Tibial nerve (tissue), 4 donors: ENCODE data around the gene ENSA. TPM values are rescaled to one million over a fixed set of nuclear protein-coding genes. Genes with fewer than 3 reads are reported as not detected.
"Not testable (repeated sequence)": the region's sequence is repeated elsewhere in the genome, so short reads cannot be mapped to it uniquely, and the experiment has no call there.

Experiments used
- DNase-seq, 2 donors: peaks; one replicate each; pipeline ENCODE4 v3.0.0-alpha.2; 2019; ENCODE audit warnings: low spot score in 2 of 2
- H3K27ac ChIP-seq, 4 donors: fragments of 200-600 bp; sonication (generic) in 3 of 4; one replicate each; pipeline ENCODE4 v1.5.1; 2017 to 2019; ENCODE audit warnings: mild to moderate bottlenecking in 1 of 4
- H3K27me3 ChIP-seq, 2 donors: fragments of 200-600 bp; sonication (generic) in 1 of 2; one replicate each; pipeline versions ENCODE4 v1.5.1 to v1.6.0; 2017 to 2019
- H3K36me3 ChIP-seq, 3 donors: fragments of 200-600 bp; sonication (generic); one replicate each; pipeline ENCODE4 v1.5.1; 2018 to 2019
- H3K4me1 ChIP-seq, 4 donors: fragments of 200-600 bp; sonication (generic) in 3 of 4; one replicate each; pipeline ENCODE4 v1.5.1; 2017 to 2019
- H3K4me3 ChIP-seq, 4 donors: fragments of 200-600 bp; sonication (generic) in 3 of 4; one replicate each; pipeline ENCODE4 v1.5.1; 2017 to 2019; ENCODE audit warnings: mild to moderate bottlenecking in 1 of 4, moderate library complexity in 1 of 4
- H3K9me3 ChIP-seq, 4 donors: fragments of 200-600 bp; sonication (generic) in 3 of 4; one replicate each; pipeline ENCODE4 v1.5.1; 2017 to 2019
- CTCF ChIP-seq, 5 experiments: fragments of 200-600 bp in 3 of 5; fragments of 450-650 bp in 2 of 5; sonication (generic) in 3 of 5; IDR thresholded peaks; one replicate each; pipeline ENCODE4 v1.5.1; 2016 to 2019; ENCODE audit warnings: antibody characterized with exemption in 5 of 5, mild to moderate bottlenecking in 3 of 5, moderate library complexity in 2 of 5
- EP300 ChIP-seq, 2 donors: sonication (generic); formaldehyde crosslinking; IDR thresholded peaks; one replicate each; pipeline ENCODE4 v1.6.1; 2017; ENCODE audit warnings: antibody characterized with exemption in 2 of 2, mild to moderate bottlenecking in 1 of 2
- POLR2A ChIP-seq, 2 donors: fragments of 450-650 bp; IDR thresholded peaks; one replicate each; pipeline ENCODE4 v1.6.1; 2017; ENCODE audit warnings: antibody characterized with exemption in 2 of 2, mild to moderate bottlenecking in 2 of 2, moderate library complexity in 2 of 2
- WGBS, 2 donors: methylation state at CpG; one replicate each; pipeline ENCODE4 v1.1.5; 2018; 5-methylcytosine and 5-hydroxymethylcytosine counted together
- small RNA-seq: library from RNA; depleted of rRNA; stranded (forward); fragments of <200 nt; gene quantifications from one replicate; pipeline ENCODE3, GENCODE V24; 2016
- total RNA-seq, 4 donors: library from RNA; depleted of rRNA; stranded (reverse); fragments of >200 nt; gene quantifications; one replicate each; pipeline ENCODE4 v1.1.0, GENCODE V29; 2016

The ENSA gene
- total RNA-seq, 4 donors from 2014 or later = 120 to 331 (median 231) TPM

GRCh38 chr1:150575518-150576366, 53.7 kb downstream of the ENSA start:
- 0 to 19% methylated on average over 1 of the region's 1 CpG for WGBS, 2 donors
- no peak for DNase-seq
- no peaks in the 10 kb centered on the region for H3K9me3 ChIP-seq
- no peak for TF ChIP-seq POLR2A (IDR thresholded peaks at IDR 0.05)
- TF ChIP-seq EP300 (IDR thresholded peaks at IDR 0.05) = peak in 1 of 2 donors; percentile 19
- H3K36me3 ChIP-seq = peaks cover 2 to 79% (median 8%) of the 10 kb centered on the region in 3 donors
- H3K27me3 ChIP-seq = no peaks in the 10 kb centered on the region
- H3K4me3 ChIP-seq = peak overlapping the region; percentile 82 to 98 (median 93)
- peak overlapping the region; percentile 97 to 100 (median 98) for H3K27ac ChIP-seq
- H3K4me1 ChIP-seq = peaks cover 0 to 58% (median 48%) of the 10 kb centered on the region in 4 donors

GRCh38 chr1:150575072-150575489, 54.3 kb downstream of the ENSA start:
- peaks cover 0 to 59% (median 50%) of the 10 kb centered on the region in 4 donors for H3K4me1 ChIP-seq
- H3K27me3 ChIP-seq = no peaks in the 10 kb centered on the region
- TF ChIP-seq POLR2A (IDR thresholded peaks at IDR 0.05) (no peak), CTCF (IDR thresholded peaks at IDR 0.05) (no peak), EP300 (IDR thresholded peaks at IDR 0.05) (no peak)
- DNase-seq = no peak
- no peaks in the 10 kb centered on the region for H3K9me3 ChIP-seq
- H3K4me3 ChIP-seq = peak overlapping the region; percentile 82 to 98 (median 93)
- WGBS, 2 donors = 21 to 31% methylated on average over 4 of the region's 4 CpGs
- H3K36me3 ChIP-seq = peaks cover 2 to 81% (median 8%) of the 10 kb centered on the region in 3 donors
- H3K27ac ChIP-seq = peak overlapping the region; percentile 97 to 100 (median 98)

- no peak for DNase-seq
- no peaks in the 10 kb centered on the region for H3K27me3 ChIP-seq
- no peaks in the 10 kb centered on the region for H3K9me3 ChIP-seq
- 47% methylated on average over 6 of the region's 6 CpGs for WGBS, 2 donors
- peaks cover 0 to 64% (median 54%) of the 10 kb centered on the region in 4 donors for H3K4me1 ChIP-seq
- H3K36me3 ChIP-seq = peaks cover 2 to 83% (median 8%) of the 10 kb centered on the region in 3 donors
- peak overlapping the region; percentile 97 to 100 (median 98) for H3K27ac ChIP-seq
- peak overlapping the region; percentile 82 to 98 (median 93) for H3K4me3 ChIP-seq
- peak in 1 of 2 donors; percentile 23 for TF ChIP-seq EP300 (IDR thresholded peaks at IDR 0.05)
- no peak for TF ChIP-seq POLR2A (IDR thresholded peaks at IDR 0.05)
- no peak for TF ChIP-seq CTCF (IDR thresholded peaks at IDR 0.05)
Observed at GRCh38 chr1:150574260-150575071, 54.9 kb downstream of the ENSA start.

GRCh38 chr1:150573648-150574071, 55.8 kb downstream of the ENSA start:
- WGBS, 2 donors = 85 to 88% methylated on average over 13 of the region's 13 CpGs
- Histone ChIP-seq H3K36me3 (peaks cover 2 to 82% (median 8%) of the 10 kb centered on the region in 3 donors), H3K4me1 (peaks cover 0 to 72% (median 62%) of the 10 kb centered on the region in 4 donors), H3K4me3 (peak overlapping the region in 2 of 4 donors; percentile 82 to 98), H3K27ac (peak overlapping the region in 3 of 4 donors; percentile 97 to 100 (median 99))
- H3K27me3 ChIP-seq, DNase-seq, H3K9me3 ChIP-seq: not testable (repeated sequence)
- peak in 1 of 2 donors; percentile 16 for TF ChIP-seq POLR2A (IDR thresholded peaks at IDR 0.05)

- Histone ChIP-seq H3K4me1 (peaks cover 0 to 78% (median 65%) of the 10 kb centered on the region in 4 donors), H3K27ac (peak overlapping the region in 3 of 4 donors; percentile 97 to 100 (median 99)), H3K27me3 (no peaks in the 10 kb centered on the region), H3K9me3 (no peaks in the 10 kb centered on the region), H3K4me3 (peak overlapping the region in 2 of 4 donors; percentile 82 to 98), H3K36me3 (peaks cover 2 to 76% (median 8%) of the 10 kb centered on the region in 3 donors)
- TF ChIP-seq POLR2A (IDR thresholded peaks at IDR 0.05) = no peak
- no peak for TF ChIP-seq EP300 (IDR thresholded peaks at IDR 0.05)
- no peak for TF ChIP-seq CTCF (IDR thresholded peaks at IDR 0.05)
- 47 to 50% methylated on average over 4 of the region's 4 CpGs for WGBS, 2 donors
- DNase-seq = no peak
Observed at GRCh38 chr1:150572918-150573647, 56.3 kb downstream of the ENSA start.

Small RNA genes within 50 kb of the gene (small RNA-seq; reads per million reads assigned to genes)
- not detected for gene RF00015
- gene RF00561 = not detected

Other genes with a start within 250 kb of the ENSA start
- 10 to 100 TPM; 12.2 to 25.5 (median 18.6) TPM for gene TARS2, start 142.2 kb downstream of the ENSA start, total RNA-seq
- 10 to 100 TPM; 10.1 to 32.2 (median 15.0) TPM for gene ECM1, start 121.5 kb downstream of the ENSA start, total RNA-seq
- gene FALEC, start 113.9 kb downstream of the ENSA start, total RNA-seq = not detected
- gene ADAMTSL4, start 80.2 kb downstream of the ENSA start, total RNA-seq = 100 to 1,000 TPM in 2 of 4 donors, 10 to 100 TPM in 2; 54.4 to 132 (median 93.2) TPM
- gene MCL1, start 50.0 kb downstream of the ENSA start, total RNA-seq = 100 to 1,000 TPM; 235 to 306 (median 258) TPM
- gene GOLPH3L, start 67.5 kb upstream of the ENSA start, total RNA-seq = 10 to 100 TPM; 20.6 to 30.9 (median 26.5) TPM
- gene HORMAD1, start 91.3 kb upstream of the ENSA start, total RNA-seq = 1 to 10 TPM in 3 of 4 donors, under 1 TPM in 1; 0.39 to 8.7 (median 2.5) TPM
- gene CTSS, start 136.2 kb upstream of the ENSA start, total RNA-seq = 10 to 100 TPM; 29.7 to 57.7 (median 41.3) TPM
- gene CTSK, start 178.6 kb upstream of the ENSA start, total RNA-seq = 10 to 100 TPM; 42.0 to 87.9 (median 45.5) TPM
- gene ARNT, start 247.0 kb upstream of the ENSA start, total RNA-seq = 10 to 100 TPM; 56.6 to 67.4 (median 58.6) TPM